Measurements from ENCODE around the gene ZBED6. TPM values are rescaled to one million over a fixed set of nuclear protein-coding genes. Genes with fewer than 3 reads are reported as not detected.

Gene ZBED6
- total RNA-seq, 1 donor from 2014 or later = 4.5 TPM

DNA sequence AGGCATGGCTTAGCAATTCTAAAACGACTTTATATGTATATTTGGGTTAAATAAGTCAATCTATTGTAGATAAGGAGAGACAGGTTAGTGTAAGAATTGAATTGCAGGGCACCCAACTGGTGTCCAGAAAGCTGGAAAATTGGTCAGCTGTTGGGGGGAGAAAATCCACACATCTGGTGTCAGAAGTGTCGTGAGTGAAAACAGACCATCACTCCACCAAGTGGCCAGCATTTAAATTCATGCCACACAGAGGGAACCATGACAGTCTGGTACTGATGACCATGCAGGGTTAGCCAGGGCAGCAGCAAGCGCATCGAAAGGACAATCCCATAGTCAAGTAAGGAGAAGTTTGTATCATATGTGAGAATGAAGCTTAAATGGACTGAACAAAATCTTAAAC lies 18.8 kb upstream of the ZBED6 start:
- TF ChIP-seq CTCF (IDR thresholded peaks at IDR 0.05; ENCODE audit: insufficient read depth, low read length, severe bottlenecking) = peak; percentile 32
- H3K4me3 ChIP-seq (ENCODE audit: low read depth, low read length) = no peak overlapping the region
- H3K36me3 ChIP-seq (ENCODE audit: control insufficient read depth, insufficient read depth, low read length) = no peaks in the 10 kb centered on the region
- H3K27me3 ChIP-seq (ENCODE audit: control insufficient read depth, insufficient read depth, low read length) = no peaks in the 10 kb centered on the region
- DNase-seq (ENCODE audit: low read depth) (peak; percentile 25), FAIRE-seq (no peak)

GRCh38 chr1:203777596-203777995 lies 17.8 kb upstream of the ZBED6 start:
- TF ChIP-seq CTCF (IDR thresholded peaks at IDR 0.05; ENCODE audit: insufficient read depth, low read length, severe bottlenecking) = no peak
- Histone ChIP-seq H3K36me3 (ENCODE audit: control insufficient read depth, insufficient read depth, low read length) (no peaks in the 10 kb centered on the region), H3K27me3 (ENCODE audit: control insufficient read depth, insufficient read depth, low read length) (no peaks in the 10 kb centered on the region), H3K4me3 (ENCODE audit: low read depth, low read length) (no peak overlapping the region)
- peak; percentile 21 for DNase-seq (ENCODE audit: low read depth)
- FAIRE-seq = no peak

DNA sequence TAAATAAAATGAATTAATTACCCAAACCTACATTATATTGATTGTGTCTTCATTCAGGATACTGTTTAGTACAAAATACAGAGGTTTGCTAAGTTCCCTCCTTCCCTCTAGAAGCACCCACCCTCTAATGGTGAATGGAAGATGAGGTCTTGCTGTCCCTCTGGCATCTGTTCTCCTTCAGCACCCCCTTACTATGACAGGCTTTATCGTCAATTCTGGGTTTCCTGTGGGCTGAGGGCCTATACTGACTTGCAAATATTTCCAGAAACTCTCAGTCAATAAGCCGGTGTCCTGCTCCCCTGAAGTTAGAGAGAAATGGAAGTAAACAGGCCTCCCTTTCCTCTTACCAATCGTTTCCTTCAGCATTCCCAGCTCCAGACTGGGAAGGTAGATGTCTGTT lies 17.3 kb upstream of the ZBED6 start:
- H3K36me3 ChIP-seq (ENCODE audit: control insufficient read depth, insufficient read depth, low read length) = no peaks in the 10 kb centered on the region
- FAIRE-seq = no peak

GRCh38 chr1:203778789-203779188 lies 16.6 kb upstream of the ZBED6 start:
- FAIRE-seq = no peak
- no peak for DNase-seq (ENCODE audit: low read depth)
- no peak for TF ChIP-seq CTCF (IDR thresholded peaks at IDR 0.05; ENCODE audit: insufficient read depth, low read length, severe bottlenecking)
- no peak overlapping the region for H3K4me3 ChIP-seq (ENCODE audit: low read depth, low read length)
- H3K36me3 ChIP-seq (ENCODE audit: control insufficient read depth, insufficient read depth, low read length) = no peaks in the 10 kb centered on the region
- no peaks in the 10 kb centered on the region for H3K27me3 ChIP-seq (ENCODE audit: control insufficient read depth, insufficient read depth, low read length)

More for the DNA sequence above, 17.3 kb upstream of the ZBED6 start:
- no peak for DNase-seq (ENCODE audit: low read depth)
- no peak for TF ChIP-seq CTCF (IDR thresholded peaks at IDR 0.05; ENCODE audit: insufficient read depth, low read length, severe bottlenecking)
- Histone ChIP-seq H3K27me3 (ENCODE audit: control insufficient read depth, insufficient read depth, low read length) (no peaks in the 10 kb centered on the region), H3K4me3 (ENCODE audit: low read depth, low read length) (no peak overlapping the region)

DNA sequence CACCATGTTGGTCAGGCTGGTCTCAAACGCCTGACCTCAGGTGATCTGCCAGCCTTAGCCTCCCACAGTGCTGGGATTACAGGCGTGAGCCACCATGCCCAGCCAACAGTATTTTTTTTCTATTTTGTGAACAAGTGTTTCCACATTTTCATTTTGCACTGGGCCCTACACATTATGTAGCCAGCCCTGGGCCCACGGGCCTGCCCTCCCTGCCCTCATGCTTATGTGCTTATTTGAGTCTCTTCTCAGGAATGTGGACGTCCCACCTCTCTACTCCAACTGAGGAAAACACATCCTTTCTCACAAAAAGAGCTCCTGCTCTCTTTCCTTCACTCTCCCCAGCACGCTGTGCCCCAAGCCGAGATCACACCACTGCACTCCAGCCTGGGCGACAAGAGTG lies 13.5 kb upstream of the ZBED6 start:
- no peak for TF ChIP-seq CTCF (IDR thresholded peaks at IDR 0.05; ENCODE audit: insufficient read depth, low read length, severe bottlenecking)
- no peak for DNase-seq (ENCODE audit: low read depth)
- Histone ChIP-seq H3K36me3 (ENCODE audit: control insufficient read depth, insufficient read depth, low read length) (no peaks in the 10 kb centered on the region), H3K4me3 (ENCODE audit: low read depth, low read length) (no peak overlapping the region), H3K27me3 (ENCODE audit: control insufficient read depth, insufficient read depth, low read length) (no peaks in the 10 kb centered on the region)
- no peak for FAIRE-seq

- Histone ChIP-seq H3K27me3 (ENCODE audit: control insufficient read depth, insufficient read depth, low read length) (no peaks in the 10 kb centered on the region), H3K36me3 (ENCODE audit: control insufficient read depth, insufficient read depth, low read length) (no peaks in the 10 kb centered on the region), H3K4me3 (ENCODE audit: low read depth, low read length) (no peak overlapping the region)
- TF ChIP-seq CTCF (IDR thresholded peaks at IDR 0.05; ENCODE audit: insufficient read depth, low read length, severe bottlenecking) = no peak
- DNase-seq (ENCODE audit: low read depth) (no peak), FAIRE-seq (no peak)
These were observed 5.5 kb upstream of the ZBED6 start for GRCh38 chr1:203789966-203790365.
